ENCODE results near the gene CELA2A.

CELA2A gene

GRCh38 chr1:15493869-15494390 is 37.4 kb downstream of the CELA2A start:
- no peak for DNase-seq (ENCODE audit: low read depth)
- no peak overlapping the region for H3K4me3 ChIP-seq (ENCODE audit: low read depth, low read length)
- no peak for TF ChIP-seq CTCF (IDR thresholded peaks at IDR 0.05; ENCODE audit: insufficient read depth, low read depth, low read length, missing control alignments)

GRCh38 chr1:15500184-15501178 is 43.9 kb downstream of the CELA2A start:
- no peak overlapping the region for H3K4me3 ChIP-seq (ENCODE audit: low read depth, low read length)
- no peak for TF ChIP-seq CTCF (IDR thresholded peaks at IDR 0.05; ENCODE audit: insufficient read depth, low read depth, low read length, missing control alignments)
- DNase-seq (ENCODE audit: low read depth) = no peak

- peak; percentile 80 for TF ChIP-seq CTCF (IDR thresholded peaks at IDR 0.05; ENCODE audit: insufficient read depth, low read depth, low read length, missing control alignments)
- DNase-seq (ENCODE audit: low read depth) = peak; percentile 67
- H3K4me3 ChIP-seq (ENCODE audit: low read depth, low read length) = no peak overlapping the region
Observed at GRCh38 chr1:15501208-15502032, 44.9 kb downstream of the CELA2A start.

- H3K4me3 ChIP-seq (ENCODE audit: low read depth, low read length) = no peak overlapping the region
- no peak for TF ChIP-seq CTCF (IDR thresholded peaks at IDR 0.05; ENCODE audit: insufficient read depth, low read depth, low read length, missing control alignments)
- no peak for DNase-seq (ENCODE audit: low read depth)
Observed at GRCh38 chr1:15504436-15504835, 47.9 kb downstream of the CELA2A start.

GRCh38 chr1:15506831-15507230 is 50.3 kb downstream of the CELA2A start:
- no peak overlapping the region for H3K4me3 ChIP-seq (ENCODE audit: low read depth, low read length)
- no peak for TF ChIP-seq CTCF (IDR thresholded peaks at IDR 0.05; ENCODE audit: insufficient read depth, low read depth, low read length, missing control alignments)
- no peak for DNase-seq (ENCODE audit: low read depth)

GRCh38 chr1:15507278-15507677 is 50.7 kb downstream of the CELA2A start:
- DNase-seq (ENCODE audit: low read depth) = no peak
- no peak for TF ChIP-seq CTCF (IDR thresholded peaks at IDR 0.05; ENCODE audit: insufficient read depth, low read depth, low read length, missing control alignments)
- H3K4me3 ChIP-seq (ENCODE audit: low read depth, low read length) = no peak overlapping the region
